HEK293T (cell line): ENCODE results near the gene ACTN4.

Experiments used
- CTCF ChIA-PET: fragments of 350-600 bp; formaldehyde crosslinking; extraction: SDS; loops from one replicate; lab custom pipeline; 2021; ENCODE audit warnings: antibody characterized with exemption, inconsistent platforms; lab: Yijun Ruan, JAX
- POLR2A ChIA-PET: fragments of 350-600 bp; formaldehyde crosslinking; extraction: SDS; loops from one replicate; lab custom pipeline; 2020; ENCODE audit warnings: antibody characterized with exemption, inconsistent platforms; lab: Yijun Ruan, JAX
- DNase-seq: peaks from one replicate; pipeline ENCODE4 v3.0.0; 2012; ENCODE audit warnings: mixed read lengths; ENCODE audit errors: extremely low spot score
- ARNT ChIP-seq: fragments of 450-650 bp; IDR thresholded peaks from 2 replicates; pipeline ENCODE4 v1.6.1; 2017; ENCODE audit warnings: mild to moderate bottlenecking
- BHLHE40 ChIP-seq: fragments of 450-650 bp; IDR thresholded peaks from 2 replicates; pipeline ENCODE4 v1.6.1; 2016; ENCODE audit warnings: mild to moderate bottlenecking, moderate library complexity, borderline replicate concordance
- CTBP1 ChIP-seq: fragments of 450-650 bp; IDR thresholded peaks from 2 replicates; pipeline ENCODE4 v1.6.1; 2016; ENCODE audit warnings: borderline replicate concordance
- ELF4 ChIP-seq: fragments of 450-650 bp; IDR thresholded peaks from 2 replicates; pipeline ENCODE4 v1.6.1; 2017; ENCODE audit warnings: antibody characterized with exemption
- FOXA1 ChIP-seq: fragments of 450-650 bp; IDR thresholded peaks from 2 replicates; pipeline ENCODE4 v1.6.1; 2016; ENCODE audit warnings: mild to moderate bottlenecking
- FOXK2 ChIP-seq: fragments of 450-650 bp; IDR thresholded peaks from 2 replicates; pipeline ENCODE4 v1.6.1; 2016; ENCODE audit warnings: mild to moderate bottlenecking
- FOXM1 ChIP-seq: fragments of 450-650 bp; IDR thresholded peaks from 2 replicates; pipeline ENCODE4 v1.6.1; 2017; ENCODE audit warnings: mild to moderate bottlenecking, borderline replicate concordance
- HDGF ChIP-seq: fragments of 450-650 bp; IDR thresholded peaks from 2 replicates; pipeline ENCODE4 v1.6.1; 2017; ENCODE audit warnings: antibody characterized with exemption, borderline replicate concordance
- L3MBTL2 ChIP-seq: fragments of 450-650 bp; conservative IDR thresholded peaks from 2 replicates; pipeline ENCODE4 v1.6.1; 2016; ENCODE audit warnings: mild to moderate bottlenecking
- LEF1 ChIP-seq: fragments of 450-650 bp; IDR thresholded peaks from 2 replicates; pipeline ENCODE4 v1.6.1; 2017; ENCODE audit warnings: mild to moderate bottlenecking, borderline replicate concordance
- NFRKB ChIP-seq: fragments of 450-650 bp; IDR thresholded peaks from 2 replicates; pipeline ENCODE4 v1.6.1; 2016; ENCODE audit warnings: mild to moderate bottlenecking, moderate library complexity
- SP1 ChIP-seq: fragments of 450-650 bp; IDR thresholded peaks from 2 replicates; pipeline ENCODE4 v1.6.1; 2017
- SUZ12 ChIP-seq: fragments of 450-650 bp; IDR thresholded peaks from 2 replicates; pipeline ENCODE4 v1.6.1; 2016; ENCODE audit warnings: mild to moderate bottlenecking
- TARDBP ChIP-seq: fragments of 450-650 bp; IDR thresholded peaks from 2 replicates; pipeline ENCODE4 v1.6.1; 2016
- ZNF384 ChIP-seq: fragments of 450-650 bp; IDR thresholded peaks from 2 replicates; pipeline ENCODE4 v1.6.1; 2016
- TF ChIP-seq, protein P1 (sequence below): fragments of 450-650 bp; IDR thresholded peaks from 2 replicates; pipeline ENCODE4 v1.6.1; 2016

Gene ACTN4

DNA sequence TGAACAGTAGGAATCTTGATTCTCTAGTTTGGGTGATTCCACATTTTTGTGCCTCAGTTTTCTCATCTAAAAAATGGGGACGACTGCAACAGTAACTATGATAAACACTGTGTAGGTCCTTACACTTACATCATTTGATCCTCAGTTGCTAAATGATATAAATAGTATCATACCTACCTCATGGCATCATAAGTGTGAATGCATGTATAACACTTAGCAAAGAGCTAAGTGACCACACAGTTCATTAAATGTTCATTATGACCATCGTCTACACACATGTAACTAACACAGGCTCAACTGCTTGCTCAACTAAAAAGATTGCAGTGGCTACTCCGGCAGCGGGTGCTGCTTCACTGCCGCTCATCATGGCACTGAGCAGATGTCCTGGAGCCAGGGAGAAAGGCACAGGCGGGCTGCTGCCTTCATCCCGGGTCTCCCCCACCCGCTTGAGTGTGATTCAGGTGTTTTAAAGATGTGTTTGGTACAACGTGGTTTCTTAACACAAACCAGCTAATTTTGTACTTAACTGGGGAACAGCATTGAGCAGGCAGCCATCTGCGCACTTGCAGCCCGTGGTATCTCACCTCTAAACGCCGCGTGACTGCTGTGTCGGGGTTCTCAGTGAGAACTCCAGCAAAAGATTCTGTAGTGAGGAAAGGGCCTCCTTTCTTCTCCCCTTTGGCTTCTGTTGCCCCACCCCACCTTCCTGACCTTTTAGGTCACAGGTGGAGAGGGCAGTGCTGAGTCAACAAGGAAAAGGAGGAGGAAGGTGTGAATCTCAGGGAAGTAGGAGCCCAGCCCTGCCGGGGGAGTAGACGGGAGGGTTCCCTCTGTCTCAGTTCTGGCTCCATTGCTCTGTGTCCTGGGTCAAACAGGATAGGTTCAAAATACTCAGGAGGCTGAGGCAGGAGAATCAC is 11.7 kb upstream of the ACTN4 start:
- no peak for TF ChIP-seq BHLHE40
- no peak for TF ChIP-seq FOXK2
- no peak for TF ChIP-seq ELF4
- TF ChIP-seq SP1: no peak
- TF ChIP-seq ZNF384: no peak
- no peak for TF ChIP-seq CTBP1
- no peak for TF ChIP-seq SUZ12
- no peak for TF ChIP-seq NFRKB
- no peak for TF ChIP-seq LEF1
- no peak for TF ChIP-seq FOXM1
- TF ChIP-seq L3MBTL2: no peak
- TF ChIP-seq, protein P1, sequence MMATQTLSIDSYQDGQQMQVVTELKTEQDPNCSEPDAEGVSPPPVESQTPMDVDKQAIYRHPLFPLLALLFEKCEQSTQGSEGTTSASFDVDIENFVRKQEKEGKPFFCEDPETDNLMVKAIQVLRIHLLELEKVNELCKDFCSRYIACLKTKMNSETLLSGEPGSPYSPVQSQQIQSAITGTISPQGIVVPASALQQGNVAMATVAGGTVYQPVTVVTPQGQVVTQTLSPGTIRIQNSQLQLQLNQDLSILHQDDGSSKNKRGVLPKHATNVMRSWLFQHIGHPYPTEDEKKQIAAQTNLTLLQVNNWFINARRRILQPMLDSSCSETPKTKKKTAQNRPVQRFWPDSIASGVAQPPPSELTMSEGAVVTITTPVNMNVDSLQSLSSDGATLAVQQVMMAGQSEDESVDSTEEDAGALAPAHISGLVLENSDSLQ: no peak
- no peak for TF ChIP-seq ARNT
- no peak for TF ChIP-seq HDGF
- no peak for TF ChIP-seq FOXA1
- no peak for TF ChIP-seq TARDBP
- POLR2A ChIA-PET: interaction anchor here (1.6 to 1.8 kb wide), 2 partner anchors 17 to 92 kb away, joined by 4 to 10 read pairs; partner anchors contain the start of gene EIF3K
- CTCF ChIA-PET: interaction anchor here (0.9 to 2.0 kb wide), 9 partner anchors 9 to 233 kb away, joined by 3 to 13 read pairs (median 4); partner anchors contain the start of genes EIF3K, FAM98C and MAP4K1
- DNase-seq: no peak

DNA sequence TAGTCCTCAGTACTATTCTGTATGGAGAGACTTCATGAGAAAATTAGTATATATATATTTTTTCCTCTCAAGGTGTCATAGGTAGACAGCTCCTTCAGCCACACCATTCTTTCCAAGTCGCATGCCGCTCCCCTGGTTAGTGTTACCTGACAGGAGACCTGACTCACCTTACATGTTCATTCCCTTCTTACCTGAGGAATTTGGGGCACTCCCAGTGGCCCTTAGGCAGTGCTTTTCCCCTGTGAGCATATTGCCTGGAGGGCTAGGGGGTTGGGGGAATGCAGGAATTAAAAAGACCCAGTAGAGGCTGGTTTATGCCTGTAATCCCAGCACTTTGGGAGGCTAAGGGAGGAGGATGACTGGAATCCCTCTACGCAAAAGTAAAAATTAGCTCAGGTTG is 9.0 kb upstream of the ACTN4 start:
- CTCF ChIA-PET: no interaction called here
- TF ChIP-seq ELF4 (no peak), L3MBTL2 (no peak), FOXM1 (no peak), FOXA1 (no peak), LEF1 (no peak), TARDBP (no peak), BHLHE40 (no peak), NFRKB (no peak), FOXK2 (no peak), SUZ12 (no peak), SP1 (no peak), CTBP1 (no peak), ZNF384 (no peak), HDGF (no peak), ARNT (no peak)
- TF ChIP-seq, protein P1: no peak
- POLR2A ChIA-PET: interaction anchor here (1.1 kb wide), 1 partner anchor 9 kb away, joined by 3 read pairs; the partner anchor contains the start of gene ACTN4
- no peak for DNase-seq

DNA sequence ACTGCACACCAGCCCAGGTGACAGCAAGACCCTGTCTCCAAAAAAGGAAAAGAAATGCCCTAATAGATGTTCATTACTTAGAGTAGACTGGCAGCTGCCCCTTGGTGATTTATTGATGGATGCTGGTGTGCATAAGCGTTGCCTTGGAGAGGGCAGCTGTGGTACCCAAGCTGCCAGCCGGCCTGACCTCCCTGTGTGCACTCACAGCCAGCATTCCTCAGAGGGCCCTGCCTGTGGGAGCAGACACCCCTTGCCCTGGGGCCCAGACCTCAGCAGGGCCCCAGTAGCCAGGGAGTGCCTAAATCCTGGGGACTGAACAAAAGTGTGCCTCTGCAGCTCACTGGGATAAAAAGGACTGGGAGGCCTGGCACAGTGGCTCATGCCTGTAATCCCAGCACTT is 7.8 kb upstream of the ACTN4 start:
- ChIA-PET CTCF (interaction anchor here (1.0 kb wide), 1 partner anchor 291 kb away, joined by 3 read pairs; the partner anchor contains the start of genes MRPS12 and SARS2), POLR2A (no interaction called here)
- DNase-seq: no peak
- TF ChIP-seq SP1 (no peak), LEF1 (no peak), CTBP1 (no peak), FOXK2 (no peak)

DNA sequence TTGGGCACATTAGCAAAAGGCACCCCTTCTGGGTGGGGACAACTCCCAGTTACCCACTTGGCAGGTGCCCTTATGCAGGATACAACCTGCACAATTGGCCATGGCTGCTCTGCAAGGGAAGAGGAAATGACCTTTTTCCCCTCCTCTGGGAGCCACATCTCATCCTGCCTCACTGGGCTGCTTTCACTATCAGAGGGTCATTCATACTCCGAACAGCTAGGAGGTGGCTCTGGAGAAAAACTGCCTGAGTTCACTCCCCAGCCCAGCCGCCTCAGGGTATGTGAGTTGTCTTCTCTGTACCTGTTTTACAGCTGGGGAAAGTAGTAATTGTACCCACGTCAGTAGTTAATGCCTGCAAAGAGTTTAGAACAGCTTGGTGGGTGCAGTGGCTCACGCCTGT is 7.1 kb upstream of the ACTN4 start:
- ChIA-PET CTCF (interaction anchor here (1.0 kb wide), 1 partner anchor 290 kb away, joined by 3 read pairs; the partner anchor contains the start of genes MRPS12 and SARS2), POLR2A (interaction anchor here (2.2 kb wide), 1 partner anchor 22 kb away, joined by 13 read pairs; the partner anchor contains the start of gene EIF3K)
- no peak for DNase-seq
- TF ChIP-seq ARNT (no peak), CTBP1 (no peak), NFRKB (no peak), SUZ12 (no peak), LEF1 (no peak), ELF4 (no peak), TARDBP (no peak), FOXA1 (no peak), BHLHE40 (no peak), HDGF (no peak), FOXM1 (no peak), FOXK2 (no peak), SP1 (no peak), L3MBTL2 (no peak), ZNF384 (no peak)
- TF ChIP-seq, protein P1: no peak

DNA sequence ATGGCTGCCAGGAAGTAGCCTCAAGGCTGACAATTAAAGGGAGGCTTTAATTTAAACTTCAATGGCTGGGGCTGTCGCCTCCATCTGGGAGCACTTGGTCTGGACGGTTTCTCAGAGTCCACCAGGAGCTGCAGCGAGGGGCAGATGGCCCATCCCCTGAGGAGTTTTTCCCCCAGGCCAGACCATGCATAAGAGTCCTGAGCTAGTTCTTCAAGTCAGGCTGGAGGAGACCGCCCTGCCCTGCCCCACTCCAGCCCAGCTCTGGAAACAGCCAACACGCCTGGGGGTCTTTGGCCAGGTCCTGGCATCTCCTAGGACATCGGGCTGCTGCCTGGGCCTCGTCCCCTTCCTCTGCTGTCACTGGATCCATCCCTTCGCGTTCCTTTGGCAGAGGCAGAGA is 5.3 kb upstream of the ACTN4 start:
- ChIA-PET POLR2A (interaction anchor here (2.2 kb wide), 1 partner anchor 24 kb away, joined by 13 read pairs; the partner anchor contains the start of gene EIF3K), CTCF (no interaction called here)
- no peak for DNase-seq
- TF ChIP-seq HDGF (no peak), BHLHE40 (no peak), SUZ12 (no peak), NFRKB (no peak), TARDBP (no peak), SP1 (no peak), LEF1 (no peak)
- TF ChIP-seq, protein P1: no peak
